Measurements from ENCODE around the gene IRS1. TPM values are rescaled to one million over a fixed set of nuclear protein-coding genes. Genes with fewer than 3 reads are reported as not detected.

Gene IRS1
- total and polyA plus RNA-seq, 2 donors from 2014 or later, result 4.5 to 13.4 TPM

DNA sequence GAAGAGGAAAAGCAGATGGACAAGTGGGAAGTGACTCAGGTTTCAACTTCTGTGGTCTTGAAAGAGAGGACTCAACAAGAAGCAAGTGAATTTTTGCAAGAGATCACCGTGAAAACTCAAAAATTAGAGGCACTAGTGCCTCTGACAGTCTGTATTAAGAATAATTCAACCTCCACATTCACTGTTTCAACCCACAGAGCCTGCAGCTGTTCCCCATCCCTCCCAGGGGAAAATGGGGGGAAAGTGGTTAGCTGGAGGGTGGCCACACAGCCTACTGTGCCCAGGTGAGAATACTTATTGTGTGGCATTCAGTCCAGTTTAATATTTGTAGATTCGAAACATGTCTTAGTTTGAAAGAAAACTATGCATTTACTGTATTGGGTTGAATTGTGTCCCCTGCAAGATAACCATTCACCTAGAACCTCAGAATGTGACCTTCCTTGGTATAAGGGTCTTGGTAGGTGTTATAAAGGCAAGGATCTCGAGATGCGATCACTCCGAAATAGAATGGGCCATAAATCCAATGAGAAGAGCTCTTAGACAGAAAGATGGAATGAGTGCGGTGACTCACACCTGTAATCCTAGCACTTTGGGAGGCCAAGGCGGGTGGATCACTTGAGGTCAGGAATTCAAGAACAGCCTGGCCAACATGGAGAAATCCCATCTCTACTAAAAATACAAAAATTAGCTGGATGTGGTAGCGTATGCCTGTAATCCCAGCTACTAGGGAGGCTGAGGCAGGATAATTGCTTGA lies 94.3 kb downstream of the IRS1 start:
- FAIRE-seq, result no peak
- intact Hi-C loops (cut with DNase I), result no loop called here
- TF ChIP-seq, protein P1, sequence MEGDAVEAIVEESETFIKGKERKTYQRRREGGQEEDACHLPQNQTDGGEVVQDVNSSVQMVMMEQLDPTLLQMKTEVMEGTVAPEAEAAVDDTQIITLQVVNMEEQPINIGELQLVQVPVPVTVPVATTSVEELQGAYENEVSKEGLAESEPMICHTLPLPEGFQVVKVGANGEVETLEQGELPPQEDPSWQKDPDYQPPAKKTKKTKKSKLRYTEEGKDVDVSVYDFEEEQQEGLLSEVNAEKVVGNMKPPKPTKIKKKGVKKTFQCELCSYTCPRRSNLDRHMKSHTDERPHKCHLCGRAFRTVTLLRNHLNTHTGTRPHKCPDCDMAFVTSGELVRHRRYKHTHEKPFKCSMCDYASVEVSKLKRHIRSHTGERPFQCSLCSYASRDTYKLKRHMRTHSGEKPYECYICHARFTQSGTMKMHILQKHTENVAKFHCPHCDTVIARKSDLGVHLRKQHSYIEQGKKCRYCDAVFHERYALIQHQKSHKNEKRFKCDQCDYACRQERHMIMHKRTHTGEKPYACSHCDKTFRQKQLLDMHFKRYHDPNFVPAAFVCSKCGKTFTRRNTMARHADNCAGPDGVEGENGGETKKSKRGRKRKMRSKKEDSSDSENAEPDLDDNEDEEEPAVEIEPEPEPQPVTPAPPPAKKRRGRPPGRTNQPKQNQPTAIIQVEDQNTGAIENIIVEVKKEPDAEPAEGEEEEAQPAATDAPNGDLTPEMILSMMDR (IDR thresholded peaks at IDR 0.05; ENCODE audit: borderline replicate concordance, extremely low read depth, insufficient read depth), result no peak
- no peaks in the 10 kb centered on the region for H3K27me3 ChIP-seq (ENCODE audit: control insufficient read depth, insufficient read depth, low read length)
- H3K4me1 ChIP-seq (ENCODE audit: control insufficient read depth in 2 of 3, insufficient read depth in 2 of 3, low read depth in 1 of 3, low read length in 3 of 3), result no peaks in the 10 kb centered on the region
- no peak overlapping the region for H3K27ac ChIP-seq (ENCODE audit: low read depth in 2 of 2, low read length in 2 of 2)
- H3K4me3 ChIP-seq (ENCODE audit: low read length in 3 of 3), result no peak overlapping the region
- no peaks in the 10 kb centered on the region for H3K9me3 ChIP-seq (ENCODE audit: control insufficient read depth in 2 of 3, insufficient read depth in 1 of 3, low read length in 3 of 3)
- H3K9ac ChIP-seq (ENCODE audit: low read length in 3 of 3), result no peak overlapping the region
- H3K36me3 ChIP-seq (ENCODE audit: control insufficient read depth in 2 of 3, insufficient read depth in 3 of 3, low read length in 3 of 3), result no peaks in the 10 kb centered on the region
- no peak for DNase-seq

DNA sequence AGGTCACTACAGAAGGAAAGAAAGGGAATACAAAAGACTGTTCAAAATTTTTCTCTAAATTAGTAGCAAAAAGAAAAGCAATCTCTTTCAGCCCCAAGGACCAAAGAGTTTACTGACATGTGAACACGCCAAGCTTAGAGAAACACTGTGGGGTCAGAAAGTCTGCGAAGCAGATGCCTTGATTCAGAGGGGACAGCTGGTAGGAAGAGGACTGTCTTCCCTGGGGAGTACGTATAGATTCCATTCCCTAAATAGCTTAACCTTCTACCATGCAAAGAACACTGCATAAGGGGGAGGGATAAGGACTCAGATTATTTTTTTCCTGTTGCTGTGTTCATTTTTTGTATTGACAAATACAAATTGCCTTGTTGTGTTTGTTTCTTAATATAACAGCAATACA lies 96.1 kb downstream of the IRS1 start:
- no peak overlapping the region for H3K27ac ChIP-seq (ENCODE audit: low read depth in 2 of 2, low read length in 2 of 2)
- intact Hi-C loops (cut with DNase I), result no loop called here
- no peaks in the 10 kb centered on the region for H3K9me3 ChIP-seq (ENCODE audit: control insufficient read depth in 2 of 3, insufficient read depth in 1 of 3, low read length in 3 of 3)
- DNase-seq (peak in 1 of 5 donors; percentile 23), FAIRE-seq (no peak)
- no peak overlapping the region for H3K9ac ChIP-seq (ENCODE audit: low read length in 3 of 3)
- H3K4me1 ChIP-seq (ENCODE audit: control insufficient read depth in 2 of 3, insufficient read depth in 2 of 3, low read depth in 1 of 3, low read length in 3 of 3), result no peaks in the 10 kb centered on the region
- H3K27me3 ChIP-seq (ENCODE audit: control insufficient read depth, insufficient read depth, low read length), result no peaks in the 10 kb centered on the region
- TF ChIP-seq, protein P1 (IDR thresholded peaks at IDR 0.05; ENCODE audit: borderline replicate concordance, extremely low read depth, insufficient read depth), result no peak
- H3K4me3 ChIP-seq (ENCODE audit: low read length in 3 of 3), result no peak overlapping the region
- no peaks in the 10 kb centered on the region for H3K36me3 ChIP-seq (ENCODE audit: control insufficient read depth in 2 of 3, insufficient read depth in 3 of 3, low read length in 3 of 3)

DNA sequence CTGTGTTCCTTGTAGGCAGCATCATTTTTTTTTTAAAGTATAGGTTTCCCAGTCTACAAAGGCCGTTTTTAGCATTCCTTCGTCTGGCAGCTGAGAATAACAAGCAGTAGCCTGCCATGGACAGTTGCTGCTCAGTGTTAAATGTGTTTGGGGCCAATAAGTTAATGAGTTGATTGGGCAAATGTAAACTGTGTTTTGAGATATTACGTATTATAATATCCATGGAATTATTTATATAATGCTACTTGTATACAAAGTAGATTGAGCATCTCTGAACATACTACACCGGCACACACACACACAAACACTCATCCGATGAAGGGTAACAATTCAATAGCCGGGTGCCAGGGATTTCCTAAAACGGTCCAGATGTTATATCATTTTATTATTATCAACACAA lies 97.2 kb downstream of the IRS1 start:
- Histone ChIP-seq H3K27ac (ENCODE audit: low read depth in 2 of 2, low read length in 2 of 2) (no peak overlapping the region), H3K9me3 (ENCODE audit: control insufficient read depth in 2 of 3, insufficient read depth in 1 of 3, low read length in 3 of 3) (no peaks in the 10 kb centered on the region), H3K4me3 (ENCODE audit: low read length in 3 of 3) (no peak overlapping the region), H3K27me3 (ENCODE audit: control insufficient read depth, insufficient read depth, low read length) (no peaks in the 10 kb centered on the region), H3K4me1 (ENCODE audit: control insufficient read depth in 2 of 3, insufficient read depth in 2 of 3, low read depth in 1 of 3, low read length in 3 of 3) (no peaks in the 10 kb centered on the region), H3K36me3 (ENCODE audit: control insufficient read depth in 2 of 3, insufficient read depth in 3 of 3, low read length in 3 of 3) (no peaks in the 10 kb centered on the region), H3K9ac (ENCODE audit: low read length in 3 of 3) (no peak overlapping the region)
- FAIRE-seq (no peak), DNase-seq (no peak)
- intact Hi-C loops (cut with DNase I), result no loop called here
- TF ChIP-seq, protein P1 (IDR thresholded peaks at IDR 0.05; ENCODE audit: borderline replicate concordance, extremely low read depth, insufficient read depth), result no peak
